Glutamatergic neuron (in vitro differentiated cells): ENCODE results near the gene ZNF687. TPM values are rescaled to one million over a fixed set of nuclear protein-coding genes. Genes with fewer than 3 reads are reported as not detected.

Experiments
- DNase-seq: peaks from one replicate; pipeline ENCODE4 v3.0.0; 2022
- H3K27ac Mint-ChIP-seq: one replicate; pipeline ENCODE4 v1.8.0; 2020; ENCODE audit warnings: mild to moderate bottlenecking, mixed read lengths, inconsistent platforms; ENCODE audit not compliant: unreplicated experiment
- H3K27me3 Mint-ChIP-seq: one replicate; pipeline ENCODE4 v1.8.0; 2020; ENCODE audit warnings: mild to moderate bottlenecking, moderate library complexity, mixed read lengths, inconsistent platforms; ENCODE audit not compliant: unreplicated experiment
- H3K36me3 Mint-ChIP-seq: one replicate; pipeline ENCODE4 v1.8.0; 2020; ENCODE audit warnings: mild to moderate bottlenecking, mixed read lengths, inconsistent platforms; ENCODE audit not compliant: unreplicated experiment
- H3K4me1 Mint-ChIP-seq: one replicate; pipeline ENCODE4 v1.8.0; 2020; ENCODE audit warnings: mild to moderate bottlenecking, low read depth, mixed read lengths, inconsistent platforms; ENCODE audit not compliant: unreplicated experiment
- H3K4me3 Mint-ChIP-seq: one replicate; pipeline ENCODE4 v1.8.0; 2020; ENCODE audit warnings: mild to moderate bottlenecking, mixed read lengths, inconsistent platforms; ENCODE audit not compliant: unreplicated experiment
- H3K9me3 Mint-ChIP-seq: one replicate; pipeline ENCODE4 v1.8.0; 2020; ENCODE audit warnings: mild to moderate bottlenecking, moderate library complexity, mixed read lengths, inconsistent platforms; ENCODE audit not compliant: unreplicated experiment
- CTCF ChIP-seq: fragments of 200-600 bp; sonication (generic); IDR thresholded peaks from one replicate; pipeline ENCODE4 v1.5.0; 2021; ENCODE audit not compliant: partially characterized antibody, unreplicated experiment
- total RNA-seq: library from RNA; stranded (reverse); fragmentation: NEBNext Ultra II Directional; extraction: Animal tissue kit (Norgen Biotek cat#: 25700); gene quantifications from one replicate; pipeline ENCODE4 v1.2.1, GENCODE V29; 2021; ENCODE audit not compliant: unreplicated experiment

Gene ZNF687
- total RNA-seq, 1 donor from 2014 or later: 34.4 TPM

DNA sequence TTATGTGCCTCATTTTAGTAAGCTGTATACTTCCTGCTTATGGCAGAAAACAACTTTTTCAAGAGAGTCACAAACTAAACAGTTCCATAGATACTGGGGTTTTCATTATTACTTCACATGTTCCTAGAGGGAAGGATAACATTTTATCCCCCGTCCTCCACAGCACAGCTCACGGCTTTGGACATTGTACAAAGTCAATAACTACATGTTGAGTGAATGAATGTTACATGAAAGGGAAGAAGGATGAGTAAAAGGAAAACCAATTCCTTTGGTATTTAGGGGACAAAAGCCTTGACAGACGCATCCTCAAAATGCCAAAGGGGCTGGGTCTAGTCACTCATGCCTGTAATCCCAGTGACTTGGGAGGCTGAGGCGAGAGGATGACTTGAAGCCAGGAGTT is 30.3 kb downstream of the ZNF687 start:
- Mint-ChIP-seq H3K27me3 (peaks cover 1% of the 10 kb centered on the region), H3K27ac (no peak overlapping the region), H3K36me3 (peaks cover 6% of the 10 kb centered on the region), H3K4me1 (peaks cover 17% of the 10 kb centered on the region), H3K9me3 (no peaks in the 10 kb centered on the region), H3K4me3 (no peak overlapping the region)
- no peak for TF ChIP-seq CTCF
- DNase-seq: no peak

DNA sequence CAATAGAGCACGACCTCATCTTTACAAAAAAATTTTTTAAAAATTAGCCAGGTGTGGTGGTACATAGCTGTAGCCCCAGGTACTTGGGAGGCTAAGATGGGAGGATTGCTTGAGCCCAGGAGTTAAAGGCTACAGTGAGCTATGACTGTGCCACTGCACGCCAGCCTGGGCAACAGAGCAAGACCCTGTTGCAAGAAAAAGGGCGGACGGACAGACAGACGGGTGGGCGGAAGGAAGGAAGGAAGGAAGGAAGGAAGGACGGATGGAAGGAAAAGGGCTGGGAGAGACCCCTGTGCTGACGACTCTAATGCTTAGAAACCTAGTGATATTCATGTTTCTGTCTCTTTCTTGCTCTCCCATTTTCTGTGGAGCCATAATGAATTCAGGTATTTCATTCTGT is 30.7 kb downstream of the ZNF687 start:
- TF ChIP-seq CTCF: no peak
- H3K9me3 Mint-ChIP-seq: no peaks in the 10 kb centered on the region

DNA sequence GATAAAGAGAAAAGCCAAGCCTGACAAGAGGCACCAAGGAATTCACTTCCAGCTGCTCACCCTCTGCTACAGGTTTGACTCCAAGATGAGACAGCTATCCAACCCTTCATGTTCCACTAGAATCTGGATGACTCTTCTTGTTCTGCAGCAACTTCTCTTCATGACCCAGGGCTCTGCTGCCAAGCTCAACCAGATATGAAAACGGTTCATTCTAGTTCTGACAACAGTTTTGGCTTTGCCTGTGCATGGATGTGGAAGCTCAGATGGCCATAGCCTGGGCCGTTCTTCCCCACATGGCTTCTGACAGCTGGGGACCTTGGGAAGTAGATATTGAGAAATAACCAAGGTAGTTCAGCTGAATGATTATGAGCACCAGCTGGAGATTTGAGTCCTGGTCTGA is 31.4 kb downstream of the ZNF687 start:
- no peaks in the 10 kb centered on the region for H3K9me3 Mint-ChIP-seq
- peaks cover 17% of the 10 kb centered on the region for H3K4me1 Mint-ChIP-seq
- DNase-seq: no peak
- TF ChIP-seq CTCF: no peak
- peaks cover 6% of the 10 kb centered on the region for H3K36me3 Mint-ChIP-seq
- no peak overlapping the region for H3K27ac Mint-ChIP-seq
- H3K4me3 Mint-ChIP-seq: no peak overlapping the region
- H3K27me3 Mint-ChIP-seq: peaks cover 3% of the 10 kb centered on the region

More for the DNA sequence above, 30.7 kb downstream of the ZNF687 start:
- Mint-ChIP-seq H3K36me3 (peaks cover 6% of the 10 kb centered on the region), H3K4me1 (peaks cover 17% of the 10 kb centered on the region), H3K27ac (no peak overlapping the region), H3K4me3 (no peak overlapping the region), H3K27me3 (peaks cover 3% of the 10 kb centered on the region)
- DNase-seq: no peak

GRCh38 chr1:151314137-151314875 is 32.2 kb downstream of the ZNF687 start:
- Mint-ChIP-seq H3K36me3 (peaks cover 6% of the 10 kb centered on the region), H3K27me3 (peaks cover 3% of the 10 kb centered on the region), H3K27ac (no peak overlapping the region), H3K9me3 (no peaks in the 10 kb centered on the region), H3K4me3 (no peak overlapping the region), H3K4me1 (peaks cover 17% of the 10 kb centered on the region)
- DNase-seq: no peak
- TF ChIP-seq CTCF: no peak

DNA sequence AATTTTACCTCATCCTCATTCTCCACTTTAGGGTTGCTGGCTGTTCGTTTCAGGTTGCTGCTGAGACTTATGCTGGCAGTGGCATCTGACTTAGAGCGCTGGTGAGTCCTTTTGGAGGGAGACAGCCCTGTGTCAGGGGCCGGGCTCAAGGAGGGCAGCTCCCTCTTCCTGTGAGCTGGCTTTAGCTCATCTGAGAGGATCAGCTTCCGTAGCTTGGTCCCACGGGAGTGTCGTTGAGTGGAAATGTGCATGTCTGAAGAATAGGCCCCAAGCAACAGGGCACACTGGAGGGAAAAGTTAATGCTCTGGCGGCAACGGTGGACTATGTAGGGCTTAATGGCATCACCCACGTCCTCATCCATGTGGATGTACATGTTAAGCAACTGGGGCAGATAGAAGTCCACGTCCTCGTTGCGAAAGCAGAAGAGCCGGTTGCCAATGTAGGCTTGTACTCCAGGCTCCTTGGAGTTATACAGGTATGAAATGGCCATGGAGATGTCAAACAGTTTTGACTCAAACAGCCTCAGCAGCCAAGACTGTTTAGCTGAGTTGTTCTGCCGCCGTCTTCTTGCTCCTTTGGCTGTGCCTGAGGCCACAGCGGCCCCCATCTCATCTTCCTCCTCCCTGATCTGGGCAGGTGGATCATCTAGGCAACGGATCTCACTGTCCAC is 33.6 kb downstream of the ZNF687 start:
- H3K36me3 Mint-ChIP-seq: peaks cover 6% of the 10 kb centered on the region

More for the DNA sequence above, 33.6 kb downstream of the ZNF687 start:
- Mint-ChIP-seq H3K27ac (peak overlapping the region; percentile 25), H3K4me1 (peaks cover 11% of the 10 kb centered on the region), H3K27me3 (peaks cover 3% of the 10 kb centered on the region), H3K9me3 (no peaks in the 10 kb centered on the region), H3K4me3 (no peak overlapping the region)
- DNase-seq: peak; percentile 52
- no peak for TF ChIP-seq CTCF
